ENCODE data around the gene GRID1.

GRID1 gene

GRCh38 chr10:86046845-86047460 lies 319.6 kb downstream of the GRID1 start:
- Histone ChIP-seq H3K27ac (no peak overlapping the region), H3K4me3 (ENCODE audit: low read depth in 1 of 2, low read length in 1 of 2) (no peak overlapping the region), H3K9me3 (no peaks in the 10 kb centered on the region), H3K36me3 (no peaks in the 10 kb centered on the region), H3K4me1 (ENCODE audit: control insufficient read depth in 1 of 2, insufficient read depth in 1 of 2, low read depth in 1 of 2, low read length in 1 of 2) (no peaks in the 10 kb centered on the region), H3K27me3 (no peaks in the 10 kb centered on the region)
- TF ChIP-seq, protein P1, sequence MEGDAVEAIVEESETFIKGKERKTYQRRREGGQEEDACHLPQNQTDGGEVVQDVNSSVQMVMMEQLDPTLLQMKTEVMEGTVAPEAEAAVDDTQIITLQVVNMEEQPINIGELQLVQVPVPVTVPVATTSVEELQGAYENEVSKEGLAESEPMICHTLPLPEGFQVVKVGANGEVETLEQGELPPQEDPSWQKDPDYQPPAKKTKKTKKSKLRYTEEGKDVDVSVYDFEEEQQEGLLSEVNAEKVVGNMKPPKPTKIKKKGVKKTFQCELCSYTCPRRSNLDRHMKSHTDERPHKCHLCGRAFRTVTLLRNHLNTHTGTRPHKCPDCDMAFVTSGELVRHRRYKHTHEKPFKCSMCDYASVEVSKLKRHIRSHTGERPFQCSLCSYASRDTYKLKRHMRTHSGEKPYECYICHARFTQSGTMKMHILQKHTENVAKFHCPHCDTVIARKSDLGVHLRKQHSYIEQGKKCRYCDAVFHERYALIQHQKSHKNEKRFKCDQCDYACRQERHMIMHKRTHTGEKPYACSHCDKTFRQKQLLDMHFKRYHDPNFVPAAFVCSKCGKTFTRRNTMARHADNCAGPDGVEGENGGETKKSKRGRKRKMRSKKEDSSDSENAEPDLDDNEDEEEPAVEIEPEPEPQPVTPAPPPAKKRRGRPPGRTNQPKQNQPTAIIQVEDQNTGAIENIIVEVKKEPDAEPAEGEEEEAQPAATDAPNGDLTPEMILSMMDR (IDR thresholded peaks at IDR 0.05): no peak

DNA sequence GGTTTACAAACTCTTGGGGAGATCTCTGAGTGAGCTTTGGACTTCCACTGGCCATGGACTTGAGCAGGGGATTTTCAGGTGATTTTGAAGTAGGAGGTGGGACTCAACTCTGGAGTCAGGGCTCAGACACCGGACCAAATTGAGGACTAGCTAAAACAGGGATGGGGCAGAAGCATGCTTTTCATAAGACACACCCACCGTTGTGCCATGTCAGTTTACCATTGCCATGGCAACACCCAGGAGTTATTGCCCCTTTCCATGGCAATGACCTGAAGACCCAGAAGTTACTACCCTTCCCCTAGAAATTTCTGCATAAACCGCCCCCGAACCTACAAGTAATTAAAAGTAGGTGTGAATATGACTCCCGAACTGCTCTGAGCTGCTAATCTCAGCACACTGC lies 320.7 kb downstream of the GRID1 start:
- Histone ChIP-seq H3K27me3 (no peaks in the 10 kb centered on the region), H3K36me3 (no peaks in the 10 kb centered on the region), H3K4me1 (ENCODE audit: control insufficient read depth in 1 of 2, insufficient read depth in 1 of 2, low read depth in 1 of 2, low read length in 1 of 2) (no peaks in the 10 kb centered on the region), H3K27ac (no peak overlapping the region), H3K4me3 (ENCODE audit: low read depth in 1 of 2, low read length in 1 of 2) (no peak overlapping the region), H3K9me3 (no peaks in the 10 kb centered on the region)
- TF ChIP-seq, protein P1 (IDR thresholded peaks at IDR 0.05): no peak

- Histone ChIP-seq H3K27me3 (no peaks in the 10 kb centered on the region), H3K9me3 (no peaks in the 10 kb centered on the region), H3K36me3 (no peaks in the 10 kb centered on the region), H3K27ac (no peak overlapping the region), H3K4me3 (ENCODE audit: low read depth in 1 of 2, low read length in 1 of 2) (no peak overlapping the region), H3K4me1 (ENCODE audit: control insufficient read depth in 1 of 2, insufficient read depth in 1 of 2, low read depth in 1 of 2, low read length in 1 of 2) (no peaks in the 10 kb centered on the region)
- TF ChIP-seq, protein P1 (IDR thresholded peaks at IDR 0.05): no peak
These were observed 322.6 kb downstream of the GRID1 start for GRCh38 chr10:86044029-86044428.

GRCh38 chr10:86043236-86043635 lies 323.4 kb downstream of the GRID1 start:
- Histone ChIP-seq H3K4me3 (ENCODE audit: low read depth in 1 of 2, low read length in 1 of 2) (no peak overlapping the region), H3K27me3 (no peaks in the 10 kb centered on the region), H3K36me3 (no peaks in the 10 kb centered on the region), H3K9me3 (no peaks in the 10 kb centered on the region), H3K4me1 (ENCODE audit: control insufficient read depth in 1 of 2, insufficient read depth in 1 of 2, low read depth in 1 of 2, low read length in 1 of 2) (no peaks in the 10 kb centered on the region), H3K27ac (no peak overlapping the region)
- TF ChIP-seq, protein P1 (IDR thresholded peaks at IDR 0.05): no peak

DNA sequence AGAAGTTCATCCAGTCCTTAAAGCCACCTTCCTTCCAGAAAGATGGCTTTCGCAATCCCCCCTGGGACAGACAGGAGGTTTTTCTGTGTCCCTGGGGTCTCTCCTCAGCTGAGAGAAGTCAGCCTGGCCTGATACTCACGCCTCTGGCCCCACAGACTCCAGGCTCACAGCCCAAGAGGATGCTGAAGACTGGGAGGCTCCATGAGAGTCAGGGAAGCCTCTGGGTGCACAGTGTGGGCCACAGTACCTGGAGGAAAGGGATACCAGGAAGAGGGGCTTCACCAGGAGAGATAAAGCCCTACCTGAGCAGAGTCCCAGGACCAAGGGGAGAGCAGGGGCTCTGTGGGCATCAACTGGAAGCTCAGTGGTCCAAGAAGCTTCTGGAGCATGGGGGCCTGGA lies 324.4 kb downstream of the GRID1 start:
- Histone ChIP-seq H3K4me1 (ENCODE audit: control insufficient read depth in 1 of 2, insufficient read depth in 1 of 2, low read depth in 1 of 2, low read length in 1 of 2) (no peaks in the 10 kb centered on the region), H3K4me3 (ENCODE audit: low read depth in 1 of 2, low read length in 1 of 2) (no peak overlapping the region), H3K9me3 (no peaks in the 10 kb centered on the region), H3K36me3 (no peaks in the 10 kb centered on the region), H3K27me3 (no peaks in the 10 kb centered on the region), H3K27ac (no peak overlapping the region)
- TF ChIP-seq, protein P1 (IDR thresholded peaks at IDR 0.05): no peak
